Natural killer cell (primary cell): ENCODE results near the gene PLPP3. TPM values are rescaled to one million over a fixed set of nuclear protein-coding genes. Genes with fewer than 3 reads are reported as not detected.

Experiments used
- ATAC-seq, 3 donors: fragments of 150-1000 bp in 2 of 3; fragments of 200-7000 bp in 1 of 3; cut with Tn5 transposase; 1 replicate in 1 of 3; 2 replicates in 2 of 3; pipeline ENCODE4 v1.10.0; 2021; ENCODE audit warnings: mild to moderate bottlenecking in 2 of 3, moderate library complexity in 2 of 3
- DNase-seq, 2 donors: peaks; one replicate each; pipeline versions ENCODE4 v3.0.0 to v3.0.0-alpha.2; 2013 to 2021; ENCODE audit warnings: mixed read lengths in 1 of 2
- H3K27ac ChIP-seq: one replicate; pipeline ENCODE4 v1.5.1; 2013; ENCODE audit warnings: mild to moderate bottlenecking, low read length
- H3K27me3 ChIP-seq: one replicate; pipeline ENCODE4 v1.6.1; 2013; ENCODE audit warnings: low read length; ENCODE audit not compliant: control insufficient read depth, insufficient read depth
- H3K36me3 ChIP-seq: one replicate; pipeline ENCODE4 v1.6.1; 2013; ENCODE audit warnings: low read length; ENCODE audit not compliant: control insufficient read depth, insufficient read depth
- H3K4me1 ChIP-seq: one replicate; pipeline ENCODE4 v1.6.1; 2013; ENCODE audit warnings: low read length; ENCODE audit not compliant: control insufficient read depth, insufficient read depth
- H3K4me3 ChIP-seq: one replicate; pipeline ENCODE4 v1.5.1; 2013; ENCODE audit warnings: low read length
- H3K9me3 ChIP-seq: one replicate; pipeline ENCODE4 v1.6.1; 2013; ENCODE audit warnings: low read length; ENCODE audit not compliant: control insufficient read depth, insufficient read depth
- H3K27ac Mint-ChIP-seq, 2 donors: one replicate each; pipeline ENCODE4 v1.8.0; 2022; ENCODE audit warnings: mild to moderate bottlenecking in 2 of 2, mixed read lengths in 2 of 2, moderate library complexity in 1 of 2
- H3K27me3 Mint-ChIP-seq, 2 donors: one replicate each; pipeline ENCODE4 v1.8.0; 2022; ENCODE audit warnings: low read depth in 2 of 2, mixed read lengths in 2 of 2
- H3K36me3 Mint-ChIP-seq: one replicate; pipeline ENCODE4 v1.8.0; 2022; ENCODE audit warnings: mixed read lengths
- H3K4me1 Mint-ChIP-seq, 2 donors: one replicate each; pipeline ENCODE4 v1.8.0; 2022; ENCODE audit warnings: mixed read lengths in 2 of 2
- H3K4me3 Mint-ChIP-seq: one replicate; pipeline ENCODE4 v1.8.0; 2022; ENCODE audit warnings: mild to moderate bottlenecking, moderate library complexity, mixed read lengths
- H3K9me3 Mint-ChIP-seq, 2 donors: one replicate each; pipeline ENCODE4 v1.8.0; 2022; ENCODE audit warnings: mixed read lengths in 2 of 2
- WGBS: methylation state at CpG from one replicate; pipeline ENCODE4 v1.1.7; 2013; ENCODE audit warnings: missing lambda C conversion rate; ENCODE audit not compliant: insufficient coverage; 5-methylcytosine and 5-hydroxymethylcytosine counted together
- intact Hi-C: fragments of 100-400 bp; cut with micrococcal nuclease; formaldehyde crosslinking; loops from one replicate; pipeline ENCODE4 v1.14.2; 2022
- total RNA-seq, 4 donors: library from RNA; stranded (reverse); fragments of 120-200 nt in 1 of 4; gene quantifications; one replicate each; pipeline versions ENCODE4 v1.2.3 to v1.2.4, GENCODE V29; 2013 to 2022
- TF ChIP-seq, protein P1 (sequence below): fragments of 200-600 bp; IDR thresholded peaks from one replicate; pipeline ENCODE4 v1.8.0; 2022; ENCODE audit warnings: antibody characterized with exemption

Gene PLPP3
- total RNA-seq, 3 donors from 2014 or later (not counting 1 experiment from before 2014, with no cell fraction given): 0.11 to 0.50 TPM; not detected in 1

DNA sequence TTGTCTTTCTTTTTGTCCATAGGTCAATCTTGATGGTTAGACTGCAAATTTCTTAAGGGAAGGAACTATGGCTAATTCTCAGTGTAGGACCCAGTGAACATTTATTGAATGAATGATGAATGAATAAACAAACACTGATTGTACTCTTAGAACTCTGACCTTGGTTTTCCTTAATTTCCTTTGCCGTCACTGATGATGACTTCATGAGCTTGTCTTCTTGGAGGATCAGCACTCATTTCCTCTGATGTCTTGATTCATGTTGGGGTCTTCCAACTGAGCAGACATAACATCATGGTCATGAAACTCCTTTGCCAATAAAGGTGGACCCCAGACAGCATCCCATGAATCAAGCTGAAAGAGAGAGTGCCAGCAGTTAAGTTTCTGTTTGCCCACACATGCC, 96.3 kb downstream of the PLPP3 start:
- Histone ChIP-seq H3K4me1 (no peaks in the 10 kb centered on the region), H3K27ac (no peak overlapping the region), H3K4me3 (no peak overlapping the region), H3K27me3 (peaks cover 8% of the 10 kb centered on the region), H3K9me3 (no peaks in the 10 kb centered on the region), H3K36me3 (no peaks in the 10 kb centered on the region)
- no peak overlapping the region for H3K4me3 Mint-ChIP-seq
- H3K4me1 Mint-ChIP-seq: no peaks in the 10 kb centered on the region
- WGBS: 93% methylated on average over 1 of the region's 1 CpG
- intact Hi-C loops: no loop called here
- TF ChIP-seq, protein P1, sequence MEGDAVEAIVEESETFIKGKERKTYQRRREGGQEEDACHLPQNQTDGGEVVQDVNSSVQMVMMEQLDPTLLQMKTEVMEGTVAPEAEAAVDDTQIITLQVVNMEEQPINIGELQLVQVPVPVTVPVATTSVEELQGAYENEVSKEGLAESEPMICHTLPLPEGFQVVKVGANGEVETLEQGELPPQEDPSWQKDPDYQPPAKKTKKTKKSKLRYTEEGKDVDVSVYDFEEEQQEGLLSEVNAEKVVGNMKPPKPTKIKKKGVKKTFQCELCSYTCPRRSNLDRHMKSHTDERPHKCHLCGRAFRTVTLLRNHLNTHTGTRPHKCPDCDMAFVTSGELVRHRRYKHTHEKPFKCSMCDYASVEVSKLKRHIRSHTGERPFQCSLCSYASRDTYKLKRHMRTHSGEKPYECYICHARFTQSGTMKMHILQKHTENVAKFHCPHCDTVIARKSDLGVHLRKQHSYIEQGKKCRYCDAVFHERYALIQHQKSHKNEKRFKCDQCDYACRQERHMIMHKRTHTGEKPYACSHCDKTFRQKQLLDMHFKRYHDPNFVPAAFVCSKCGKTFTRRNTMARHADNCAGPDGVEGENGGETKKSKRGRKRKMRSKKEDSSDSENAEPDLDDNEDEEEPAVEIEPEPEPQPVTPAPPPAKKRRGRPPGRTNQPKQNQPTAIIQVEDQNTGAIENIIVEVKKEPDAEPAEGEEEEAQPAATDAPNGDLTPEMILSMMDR: no peak
- H3K27ac Mint-ChIP-seq: no peak overlapping the region
- H3K36me3 Mint-ChIP-seq: no peaks in the 10 kb centered on the region
- H3K27me3 Mint-ChIP-seq: peaks cover 21 to 55% of the 10 kb centered on the region in 2 donors
- no peak for ATAC-seq
- peaks cover 0 to 2% of the 10 kb centered on the region in 2 donors for H3K9me3 Mint-ChIP-seq
- no peak for DNase-seq

DNA sequence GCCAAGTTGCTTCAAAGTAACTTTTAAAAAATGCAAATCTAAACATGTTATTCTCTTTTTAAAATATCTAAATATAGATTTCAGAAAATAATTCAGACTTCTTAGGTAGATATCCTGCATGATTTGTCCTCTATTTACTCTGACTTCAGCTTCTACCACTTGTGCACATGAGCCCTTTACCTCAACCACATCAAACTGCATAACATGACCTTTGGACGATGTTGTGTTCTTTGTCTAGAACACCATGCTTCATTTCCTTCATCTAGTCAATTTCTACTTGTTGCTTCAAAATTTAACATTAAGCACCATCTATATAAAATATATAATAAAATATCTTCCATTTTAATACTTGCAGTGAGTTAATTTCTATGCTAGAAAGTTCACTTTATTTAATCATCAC, 96.9 kb downstream of the PLPP3 start:
- DNase-seq (no peak), ATAC-seq (no peak)
- Histone ChIP-seq H3K9me3 (no peaks in the 10 kb centered on the region), H3K27me3 (peaks cover 8% of the 10 kb centered on the region), H3K4me1 (no peaks in the 10 kb centered on the region), H3K4me3 (no peak overlapping the region), H3K36me3 (no peaks in the 10 kb centered on the region), H3K27ac (no peak overlapping the region)
- Mint-ChIP-seq H3K27me3 (peaks cover 21 to 55% of the 10 kb centered on the region in 2 donors), H3K36me3 (no peaks in the 10 kb centered on the region), H3K4me1 (no peaks in the 10 kb centered on the region), H3K9me3 (peaks cover 0 to 2% of the 10 kb centered on the region in 2 donors), H3K27ac (no peak overlapping the region), H3K4me3 (no peak overlapping the region)
- intact Hi-C loops: no loop called here
- 33% methylated on average over 1 of the region's 1 CpG for WGBS
- TF ChIP-seq, protein P1: no peak

- Mint-ChIP-seq H3K36me3 (no peaks in the 10 kb centered on the region), H3K4me3 (no peak overlapping the region), H3K4me1 (no peaks in the 10 kb centered on the region), H3K9me3 (peaks cover 0 to 2% of the 10 kb centered on the region in 2 donors), H3K27ac (no peak overlapping the region), H3K27me3 (peaks cover 29 to 66% of the 10 kb centered on the region in 2 donors)
- TF ChIP-seq, protein P1: no peak
- no peak for DNase-seq
- H3K4me1 ChIP-seq: peaks cover 3% of the 10 kb centered on the region
- peaks cover 14% of the 10 kb centered on the region for H3K27me3 ChIP-seq
- H3K27ac ChIP-seq: no peak overlapping the region
- H3K9me3 ChIP-seq: no peaks in the 10 kb centered on the region
- intact Hi-C loops: no loop called here
- no peak for ATAC-seq
- no peaks in the 10 kb centered on the region for H3K36me3 ChIP-seq
- no peak overlapping the region for H3K4me3 ChIP-seq
These were observed 98.1 kb downstream of the PLPP3 start for GRCh38 chr1:56481140-56481694.

DNA sequence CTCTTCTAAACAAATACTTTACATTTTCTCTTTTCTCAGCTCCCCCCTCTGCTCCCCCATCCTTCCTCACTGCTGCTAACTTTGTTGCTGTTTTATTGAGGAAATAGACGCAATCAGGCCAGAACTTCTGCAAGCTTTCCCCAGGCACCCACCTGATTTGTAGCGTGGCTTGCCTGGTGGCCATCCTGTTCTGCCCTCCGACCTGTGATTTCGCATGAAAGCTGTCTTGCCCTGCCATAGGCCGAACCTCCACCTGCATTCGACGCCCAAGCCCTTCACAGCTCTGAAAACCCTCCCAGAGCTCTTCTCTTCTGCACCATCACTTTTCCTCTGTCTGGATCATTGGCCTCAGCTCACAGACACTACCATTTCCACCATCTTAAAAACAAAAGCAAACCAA, 100.6 kb downstream of the PLPP3 start:
- intact Hi-C loops: no loop called here
- H3K27me3 ChIP-seq: peaks cover 14% of the 10 kb centered on the region
- 92% methylated on average over 7 of the region's 7 CpGs for WGBS
- no peaks in the 10 kb centered on the region for H3K36me3 ChIP-seq
- Mint-ChIP-seq H3K4me3 (no peak overlapping the region), H3K27ac (no peak overlapping the region), H3K27me3 (peaks cover 33 to 70% of the 10 kb centered on the region in 2 donors), H3K4me1 (no peaks in the 10 kb centered on the region), H3K9me3 (no peaks in the 10 kb centered on the region), H3K36me3 (no peaks in the 10 kb centered on the region)
- ATAC-seq (no peak), DNase-seq (no peak)
- peaks cover 3% of the 10 kb centered on the region for H3K4me1 ChIP-seq
- H3K9me3 ChIP-seq: no peaks in the 10 kb centered on the region
- TF ChIP-seq, protein P1: no peak
- no peak overlapping the region for H3K4me3 ChIP-seq
- H3K27ac ChIP-seq: no peak overlapping the region
